Esophagus squamous epithelium (tissue), 5 donors: Measurements from ENCODE around the gene LGALS12. TPM values are rescaled to one million over a fixed set of nuclear protein-coding genes. Genes with fewer than 3 reads are reported as not detected.
"Not testable (repeated sequence)": the region's sequence is repeated elsewhere in the genome, so short reads cannot be mapped to it uniquely, and the experiment has no call there.

Experiments used
- DNase-seq: peaks from one replicate; lab custom pipeline; 2025; lab: John Stamatoyannopoulos, UW
- H3K27ac ChIP-seq, 4 donors: fragments of 200-600 bp; sonication (generic); one replicate each; pipeline ENCODE4 v1.5.1; 2016 to 2019; ENCODE audit warnings: mild to moderate bottlenecking in 1 of 4
- H3K27me3 ChIP-seq, 4 donors: fragments of 200-600 bp; sonication (generic); 1 replicate in 3 of 4; 2 replicates in 1 of 4; pipeline versions ENCODE4 v1.5.1 to v1.6.0; 2017 to 2021; ENCODE audit warnings: antibody characterized with exemption in 1 of 4
- H3K36me3 ChIP-seq, 3 donors: fragments of 200-600 bp; sonication (generic); one replicate each; pipeline ENCODE4 v1.5.1; 2016 to 2019
- H3K4me1 ChIP-seq, 3 donors: fragments of 200-600 bp; sonication (generic); one replicate each; pipeline ENCODE4 v1.5.1; 2017 to 2019
- H3K4me3 ChIP-seq, 4 donors: fragments of 200-600 bp; sonication (generic); 1 replicate in 3 of 4; 2 replicates in 1 of 4; pipeline ENCODE4 v1.5.1; 2016 to 2019; ENCODE audit warnings: mild to moderate bottlenecking in 2 of 4, moderate library complexity in 1 of 4
- H3K9me3 ChIP-seq, 3 donors: fragments of 200-600 bp; sonication (generic); one replicate each; pipeline ENCODE4 v1.5.1; 2016 to 2019
- CTCF ChIP-seq, 6 experiments: fragments of 450-650 bp in 4 of 6; fragments of 200-600 bp in 2 of 6; sonication (generic) in 2 of 6; IDR thresholded peaks; one replicate each; pipeline ENCODE4 v1.5.1; 2016 to 2019; ENCODE audit warnings: antibody characterized with exemption in 6 of 6, mild to moderate bottlenecking in 4 of 6, moderate library complexity in 4 of 6
- POLR2A ChIP-seq, 4 donors: fragments of 450-650 bp; IDR thresholded peaks; one replicate each; pipeline ENCODE4 v1.6.1; 2017; ENCODE audit warnings: antibody characterized with exemption in 4 of 4, mild to moderate bottlenecking in 4 of 4, moderate library complexity in 3 of 4
- WGBS, 2 donors: methylation state at CpG; one replicate each; pipeline ENCODE4 v1.1.5; 2018; 5-methylcytosine and 5-hydroxymethylcytosine counted together
- intact Hi-C: fragments of 100-400 bp; cut with DNase I; formaldehyde crosslinking; loops from one replicate; pipeline ENCODE4 v1.15.0; 2022
- total RNA-seq, 4 donors: library from RNA; depleted of rRNA; stranded (reverse); fragments of >200 nt; gene quantifications; one replicate each; pipeline ENCODE4 v1.1.0, GENCODE V29; 2016
- donor health status: DM: yes; HTN: yes; CAD: no.

LGALS12 gene
- total RNA-seq, 4 donors from 2014 or later = not detected

GRCh38 chr11:63521896-63522295, 16.0 kb downstream of the LGALS12 start:
- Histone ChIP-seq H3K4me3 (no peak overlapping the region), H3K36me3 (no peaks in the 10 kb centered on the region), H3K27ac (no peak overlapping the region), H3K4me1 (no peaks in the 10 kb centered on the region), H3K9me3 (no peaks in the 10 kb centered on the region), H3K27me3 (no peaks in the 10 kb centered on the region)
- intact Hi-C loops = no loop called here
- 90 to 94% methylated on average over 2 of the region's 2 CpGs for WGBS, 2 donors
- DNase-seq = no peak
- TF ChIP-seq POLR2A (IDR thresholded peaks at IDR 0.05) (no peak), CTCF (IDR thresholded peaks at IDR 0.05) (no peak)

DNA sequence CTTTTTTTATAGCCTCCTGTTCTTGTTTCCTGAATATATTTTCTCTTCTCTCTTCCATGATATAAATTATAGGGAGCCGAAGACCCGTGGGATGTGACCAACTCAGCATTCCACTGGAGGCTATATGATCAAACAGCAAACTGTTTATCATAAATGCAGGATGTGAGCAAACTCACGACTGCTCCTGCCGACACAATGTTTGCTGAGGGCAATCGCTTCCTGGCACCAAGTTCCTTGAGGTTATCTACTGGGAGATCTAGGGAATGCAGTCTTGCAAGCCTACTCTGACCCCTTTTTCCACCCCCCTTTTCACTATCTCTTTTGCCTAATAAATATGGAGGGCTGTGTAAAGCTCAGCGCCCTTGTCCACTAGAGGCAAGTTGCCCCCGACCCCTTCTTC, 17.3 kb downstream of the LGALS12 start:
- no peaks in the 10 kb centered on the region for H3K36me3 ChIP-seq
- no peaks in the 10 kb centered on the region for H3K4me1 ChIP-seq
- no peak overlapping the region for H3K27ac ChIP-seq
- WGBS, 2 donors = 74 to 81% methylated on average over 7 of the region's 7 CpGs
- DNase-seq = no peak
- H3K27me3 ChIP-seq = no peaks in the 10 kb centered on the region
- intact Hi-C loops = no loop called here
- H3K9me3 ChIP-seq = no peaks in the 10 kb centered on the region
- TF ChIP-seq POLR2A (IDR thresholded peaks at IDR 0.05) (no peak), CTCF (IDR thresholded peaks at IDR 0.05) (no peak)
- no peak overlapping the region for H3K4me3 ChIP-seq

DNA sequence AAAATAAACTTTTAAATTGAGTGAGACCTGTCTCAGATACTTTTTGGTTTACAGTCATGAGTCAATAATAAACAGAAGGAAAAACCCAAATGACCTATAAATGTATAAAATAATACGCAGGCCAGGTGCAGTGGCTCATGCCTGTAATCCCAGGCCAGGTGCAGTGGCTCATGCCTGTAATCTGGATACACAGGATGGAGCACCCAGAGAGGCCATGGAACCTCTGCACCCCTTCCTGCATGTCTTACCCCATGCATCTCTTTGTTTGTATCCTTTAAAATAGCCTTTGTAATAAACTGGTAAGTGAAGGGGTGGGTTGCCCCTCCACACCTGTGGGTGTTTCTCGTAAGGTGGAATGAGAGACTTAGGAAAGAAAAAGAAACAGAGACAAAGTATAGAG, 21.8 kb downstream of the LGALS12 start:
- no peak overlapping the region for H3K27ac ChIP-seq
- H3K4me1 ChIP-seq = peaks cover 0 to 13% (median 8%) of the 10 kb centered on the region in 3 donors
- H3K9me3 ChIP-seq = no peaks in the 10 kb centered on the region
- H3K4me3 ChIP-seq = no peak overlapping the region
- intact Hi-C loops = no loop called here
- TF ChIP-seq CTCF (IDR thresholded peaks at IDR 0.05) (no peak), POLR2A (IDR thresholded peaks at IDR 0.05) (no peak)
- DNase-seq = no peak
- no peaks in the 10 kb centered on the region for H3K36me3 ChIP-seq
- 88 to 89% methylated on average over 2 of the region's 2 CpGs for WGBS, 2 donors
- no peaks in the 10 kb centered on the region for H3K27me3 ChIP-seq

DNA sequence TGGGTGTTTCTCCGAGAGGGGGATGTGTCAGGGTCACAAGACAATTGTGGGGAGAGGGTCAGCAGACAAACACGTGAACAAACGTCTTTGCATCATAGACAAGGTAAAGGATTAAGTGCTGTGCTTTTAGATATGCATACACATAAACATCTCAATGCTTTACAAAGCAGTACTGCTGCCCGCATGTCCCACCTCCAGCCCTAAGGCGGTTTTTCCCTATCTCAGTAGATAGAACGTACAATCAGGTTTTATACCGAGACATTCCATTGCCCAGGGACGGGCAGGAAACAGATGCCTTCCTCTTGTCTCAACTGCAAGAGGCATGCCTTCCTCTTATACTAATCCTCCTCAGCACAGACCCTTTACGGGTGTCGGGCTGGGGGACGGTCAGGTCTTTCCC, 22.3 kb downstream of the LGALS12 start:
- H3K27me3 ChIP-seq, H3K36me3 ChIP-seq, intact Hi-C loops, H3K4me3 ChIP-seq, H3K9me3 ChIP-seq, H3K27ac ChIP-seq, DNase-seq: not testable (repeated sequence)
- H3K4me1 ChIP-seq = peaks cover 0 to 15% (median 8%) of the 10 kb centered on the region in 3 donors
- WGBS, 2 donors = 34 to 55% methylated on average over 6 to 7 of the region's 11 CpGs

DNA sequence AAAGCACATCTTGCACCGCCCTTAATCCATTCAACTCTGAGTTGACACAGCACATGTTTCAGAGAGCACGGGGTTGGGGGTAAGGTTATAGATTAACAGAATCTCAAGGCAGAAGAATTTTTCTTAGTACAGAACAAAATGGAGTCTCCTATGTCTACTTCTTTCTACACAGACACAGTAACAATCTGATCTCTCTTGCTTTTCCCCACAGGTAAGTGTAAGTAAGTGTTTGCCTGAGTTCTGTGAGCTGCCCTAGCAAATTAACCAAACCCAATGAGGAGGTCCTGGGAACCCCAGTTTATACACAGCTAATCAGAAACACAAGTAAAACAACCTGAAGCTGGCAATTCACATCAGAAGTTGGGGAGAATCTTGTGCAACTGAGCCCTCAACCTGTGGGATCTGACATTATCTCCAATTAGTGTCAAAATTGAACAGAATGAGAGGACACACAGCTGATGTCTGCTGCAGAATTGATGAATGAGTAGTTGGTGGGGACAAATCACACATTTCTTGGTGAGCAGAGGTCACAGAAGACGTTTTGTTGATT, 22.9 kb downstream of the LGALS12 start:
- WGBS, 2 donors = 64 to 80% methylated on average over 1 of the region's 3 CpGs
- intact Hi-C loops, H3K27ac ChIP-seq: not testable (repeated sequence)

GRCh38 chr11:63529373-63529772, 23.5 kb downstream of the LGALS12 start:
- 67 to 70% methylated on average over 6 of the region's 6 CpGs for WGBS, 2 donors

More for the DNA sequence above, 22.9 kb downstream of the LGALS12 start:
- not testable (repeated sequence) for DNase-seq, H3K36me3 ChIP-seq, H3K27me3 ChIP-seq, H3K4me3 ChIP-seq, H3K9me3 ChIP-seq
- H3K4me1 ChIP-seq = peaks cover 0 to 21% (median 8%) of the 10 kb centered on the region in 3 donors

GRCh38 chr11:63530021-63530420, 24.1 kb downstream of the LGALS12 start:
- Histone ChIP-seq H3K4me1 (peaks cover 0 to 23% (median 8%) of the 10 kb centered on the region in 3 donors), H3K27ac (no peak overlapping the region), H3K9me3 (no peaks in the 10 kb centered on the region), H3K4me3 (no peak overlapping the region), H3K27me3 (no peaks in the 10 kb centered on the region), H3K36me3 (no peaks in the 10 kb centered on the region)
- no peak for DNase-seq
- intact Hi-C loops = no loop called here
- no peak for TF ChIP-seq POLR2A (IDR thresholded peaks at IDR 0.05)
- TF ChIP-seq CTCF (IDR thresholded peaks at IDR 0.05) = no peak
- WGBS, 2 donors = 85 to 92% methylated on average over 2 of the region's 2 CpGs

More at GRCh38 chr11:63529373-63529772, 23.5 kb downstream of the LGALS12 start:
- intact Hi-C loops, H3K27me3 ChIP-seq, H3K4me3 ChIP-seq, H3K36me3 ChIP-seq, H3K27ac ChIP-seq, H3K9me3 ChIP-seq, DNase-seq: not testable (repeated sequence)
- H3K4me1 ChIP-seq = peaks cover 0 to 23% (median 8%) of the 10 kb centered on the region in 3 donors

DNA sequence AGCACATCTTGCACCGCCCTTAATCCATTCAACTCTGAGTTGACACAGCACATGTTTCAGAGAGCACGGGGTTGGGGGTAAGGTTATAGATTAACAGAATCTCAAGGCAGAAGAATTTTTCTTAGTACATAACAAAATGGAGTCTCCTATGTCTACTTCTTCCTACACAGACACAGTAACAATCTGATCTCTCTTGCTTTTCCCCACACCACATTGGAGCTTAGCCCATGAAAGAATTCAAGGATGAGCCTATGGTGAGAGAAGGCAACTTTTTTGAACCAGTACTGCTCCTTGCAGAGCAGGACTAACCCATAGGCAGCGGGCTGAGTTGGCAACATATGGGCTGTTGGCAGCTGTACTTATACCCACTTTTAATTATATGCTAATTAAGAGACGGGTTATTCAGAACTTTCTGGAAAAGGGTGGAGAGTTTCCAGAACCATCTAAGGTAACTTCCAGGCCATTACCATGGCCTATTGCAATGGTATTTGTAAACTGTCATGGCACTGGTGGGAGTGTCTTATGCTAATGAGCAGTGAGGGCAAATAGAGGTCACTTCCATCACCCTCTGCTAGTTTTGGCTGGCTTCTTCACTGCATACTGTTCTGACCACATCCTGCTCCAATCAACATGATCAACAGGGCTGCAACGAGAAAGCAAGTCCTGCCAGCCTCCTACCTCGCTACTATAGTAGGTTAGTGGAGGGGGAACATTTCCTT, 25.3 kb downstream of the LGALS12 start:
- DNase-seq, H3K9me3 ChIP-seq, H3K36me3 ChIP-seq, intact Hi-C loops, H3K27me3 ChIP-seq, H3K4me3 ChIP-seq: not testable (repeated sequence)
- peak overlapping the region in 1 of 4 donors; percentile 37 for H3K27ac ChIP-seq
- peaks cover under 1 to 34% (median 12%) of the 10 kb centered on the region in 3 donors for H3K4me1 ChIP-seq
- WGBS, 2 donors = 46 to 61% methylated on average over 4 of the region's 6 CpGs
